Measurements from ENCODE around the gene THSD7A. TPM values are rescaled to one million over a fixed set of nuclear protein-coding genes. Genes with fewer than 3 reads are reported as not detected.

THSD7A gene
- total RNA-seq, 1 experiment from 2014 or later = 0.68 TPM

- Mint-ChIP-seq H3K4me1 (no peaks in the 10 kb centered on the region), H3K9me3 (no peaks in the 10 kb centered on the region)
Measured at GRCh38 chr7:11587048-11587447, 244.9 kb downstream of the THSD7A start.

DNA sequence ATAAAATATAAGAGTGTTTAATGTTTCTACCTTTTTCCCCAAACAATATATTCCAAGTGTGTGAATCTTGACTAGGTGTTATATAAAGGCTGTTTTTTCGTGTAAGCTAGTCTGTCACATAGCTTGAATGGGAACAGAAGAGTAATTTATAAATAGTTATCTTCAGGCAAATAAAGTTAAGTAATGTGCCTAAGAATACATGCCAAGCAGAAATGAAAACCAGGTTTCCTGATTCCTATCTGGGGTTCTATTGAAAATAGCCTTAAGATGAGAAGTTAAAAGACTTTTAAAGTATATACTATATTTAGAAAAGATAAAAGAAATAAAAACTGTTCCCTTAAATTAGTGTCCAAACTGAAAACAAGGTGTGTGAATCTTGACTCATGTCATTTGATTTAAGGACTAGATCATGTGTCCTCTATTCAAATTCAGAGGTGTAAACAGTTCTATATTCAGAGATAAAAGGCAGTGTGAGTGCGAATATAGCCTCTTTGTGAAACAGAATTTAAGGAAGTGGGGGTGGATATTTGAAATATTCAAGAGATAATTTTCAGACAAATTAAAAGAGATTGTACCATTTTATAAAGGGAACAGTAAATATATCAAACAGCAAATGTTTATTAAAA, 247.5 kb downstream of the THSD7A start:
- ChIA-PET CTCF (no interaction called here), POLR2A (no interaction called here)
- no peak for DNase-seq (ENCODE audit: low spot score)
- H3K4me3 Mint-ChIP-seq = no peak overlapping the region
- no peak for ATAC-seq
- H3K9me3 Mint-ChIP-seq = no peaks in the 10 kb centered on the region
- H3K36me3 Mint-ChIP-seq = no peaks in the 10 kb centered on the region
- H3K27ac Mint-ChIP-seq = no peak overlapping the region
- H3K4me1 Mint-ChIP-seq = peaks cover 2% of the 10 kb centered on the region; the same call in 1 of the 2 replicates
- no peaks in the 10 kb centered on the region for H3K27me3 Mint-ChIP-seq (ENCODE audit: low read depth)
- TF ChIP-seq ZNF263 (CRISPR knock-in tag; IDR thresholded peaks at IDR 0.05; ENCODE audit: low read depth) (no peak), NR1H2 (CRISPR knock-in tag; IDR thresholded peaks at IDR 0.05) (no peak), TEAD1 (CRISPR knock-in tag; IDR thresholded peaks at IDR 0.05) (no peak), USF1 (CRISPR knock-in tag; IDR thresholded peaks at IDR 0.05) (no peak), SP1 (CRISPR knock-in tag; conservative IDR thresholded peaks at IDR 0.05) (no peak), KAT7 (CRISPR knock-in tag; IDR thresholded peaks at IDR 0.05; ENCODE audit: borderline replicate concordance) (no peak), NFYB (CRISPR knock-in tag; conservative IDR thresholded peaks at IDR 0.05; ENCODE audit: low read depth) (no peak), GABPB1 (CRISPR knock-in tag; IDR thresholded peaks at IDR 0.05) (no peak)
- TF ChIP-seq, protein P1, sequence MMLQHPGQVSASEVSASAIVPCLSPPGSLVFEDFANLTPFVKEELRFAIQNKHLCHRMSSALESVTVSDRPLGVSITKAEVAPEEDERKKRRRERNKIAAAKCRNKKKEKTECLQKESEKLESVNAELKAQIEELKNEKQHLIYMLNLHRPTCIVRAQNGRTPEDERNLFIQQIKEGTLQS (CRISPR knock-in tag; conservative IDR thresholded peaks at IDR 0.05) = no peak
- TF ChIP-seq, protein P2, sequence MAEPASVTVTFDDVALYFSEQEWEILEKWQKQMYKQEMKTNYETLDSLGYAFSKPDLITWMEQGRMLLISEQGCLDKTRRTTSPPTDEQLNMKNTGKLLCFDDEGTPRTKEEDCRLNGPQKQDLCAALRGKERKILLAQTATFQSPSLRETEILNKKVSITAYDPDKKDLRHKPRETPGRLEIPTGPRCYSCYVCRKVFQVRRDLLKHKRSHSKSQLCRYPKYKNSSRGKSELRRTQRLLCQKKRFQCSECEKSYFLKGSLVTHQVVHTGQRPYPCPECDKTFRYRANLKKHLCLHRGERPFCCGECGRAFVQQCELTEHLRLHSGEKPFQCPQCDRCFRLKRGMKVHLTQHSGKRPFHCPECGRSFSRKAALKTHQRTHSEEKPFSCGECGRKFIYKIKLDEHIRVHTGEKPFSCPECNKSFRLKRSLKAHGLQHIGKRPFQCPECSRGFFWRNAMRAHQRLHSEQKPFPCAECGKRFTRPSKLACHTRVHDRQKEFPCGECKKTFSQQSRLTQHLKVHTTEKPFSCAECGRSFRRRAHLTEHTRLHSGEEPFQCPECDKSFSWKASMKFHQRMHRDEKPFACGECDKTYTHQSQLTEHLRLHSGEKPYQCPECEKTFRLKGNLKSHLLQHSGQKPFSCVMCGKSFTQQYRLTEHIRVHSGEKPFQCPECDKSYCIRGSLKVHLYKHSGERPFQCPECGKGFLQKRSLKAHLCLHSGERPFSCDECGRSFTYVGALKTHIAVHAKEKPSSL (CRISPR knock-in tag; conservative IDR thresholded peaks at IDR 0.05) = no peak
- TF ChIP-seq, protein P3, sequence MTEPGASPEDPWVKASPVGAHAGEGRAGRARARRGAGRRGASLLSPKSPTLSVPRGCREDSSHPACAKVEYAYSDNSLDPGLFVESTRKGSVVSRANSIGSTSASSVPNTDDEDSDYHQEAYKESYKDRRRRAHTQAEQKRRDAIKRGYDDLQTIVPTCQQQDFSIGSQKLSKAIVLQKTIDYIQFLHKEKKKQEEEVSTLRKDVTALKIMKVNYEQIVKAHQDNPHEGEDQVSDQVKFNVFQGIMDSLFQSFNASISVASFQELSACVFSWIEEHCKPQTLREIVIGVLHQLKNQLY (CRISPR knock-in tag; IDR thresholded peaks at IDR 0.05) = no peak

More at GRCh38 chr7:11587048-11587447, 244.9 kb downstream of the THSD7A start:
- Mint-ChIP-seq H3K27me3 (ENCODE audit: low read depth) (no peaks in the 10 kb centered on the region), H3K4me3 (no peak overlapping the region), H3K27ac (no peak overlapping the region), H3K36me3 (no peaks in the 10 kb centered on the region)
- POLR2A ChIA-PET = no interaction called here
- TF ChIP-seq TP53 (CRISPR knock-in tag; IDR thresholded peaks at IDR 0.05) (no peak), ZNF532 (CRISPR knock-in tag; IDR thresholded peaks at IDR 0.05; ENCODE audit: borderline replicate concordance) (no peak), CBFB (CRISPR knock-in tag; IDR thresholded peaks at IDR 0.05; ENCODE audit: low read depth) (no peak), ZNF396 (CRISPR knock-in tag; IDR thresholded peaks at IDR 0.05; ENCODE audit: borderline replicate concordance) (no peak), ZNF138 (CRISPR knock-in tag; conservative IDR thresholded peaks at IDR 0.05) (no peak), HMGA2 (CRISPR knock-in tag; IDR thresholded peaks at IDR 0.05) (no peak), MAX (CRISPR knock-in tag; IDR thresholded peaks at IDR 0.05) (no peak)
- TF ChIP-seq, protein P1 (CRISPR knock-in tag; conservative IDR thresholded peaks at IDR 0.05) = no peak
- TF ChIP-seq, protein P4, sequence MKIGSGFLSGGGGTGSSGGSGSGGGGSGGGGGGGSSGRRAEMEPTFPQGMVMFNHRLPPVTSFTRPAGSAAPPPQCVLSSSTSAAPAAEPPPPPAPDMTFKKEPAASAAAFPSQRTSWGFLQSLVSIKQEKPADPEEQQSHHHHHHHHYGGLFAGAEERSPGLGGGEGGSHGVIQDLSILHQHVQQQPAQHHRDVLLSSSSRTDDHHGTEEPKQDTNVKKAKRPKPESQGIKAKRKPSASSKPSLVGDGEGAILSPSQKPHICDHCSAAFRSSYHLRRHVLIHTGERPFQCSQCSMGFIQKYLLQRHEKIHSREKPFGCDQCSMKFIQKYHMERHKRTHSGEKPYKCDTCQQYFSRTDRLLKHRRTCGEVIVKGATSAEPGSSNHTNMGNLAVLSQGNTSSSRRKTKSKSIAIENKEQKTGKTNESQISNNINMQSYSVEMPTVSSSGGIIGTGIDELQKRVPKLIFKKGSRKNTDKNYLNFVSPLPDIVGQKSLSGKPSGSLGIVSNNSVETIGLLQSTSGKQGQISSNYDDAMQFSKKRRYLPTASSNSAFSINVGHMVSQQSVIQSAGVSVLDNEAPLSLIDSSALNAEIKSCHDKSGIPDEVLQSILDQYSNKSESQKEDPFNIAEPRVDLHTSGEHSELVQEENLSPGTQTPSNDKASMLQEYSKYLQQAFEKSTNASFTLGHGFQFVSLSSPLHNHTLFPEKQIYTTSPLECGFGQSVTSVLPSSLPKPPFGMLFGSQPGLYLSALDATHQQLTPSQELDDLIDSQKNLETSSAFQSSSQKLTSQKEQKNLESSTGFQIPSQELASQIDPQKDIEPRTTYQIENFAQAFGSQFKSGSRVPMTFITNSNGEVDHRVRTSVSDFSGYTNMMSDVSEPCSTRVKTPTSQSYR (CRISPR knock-in tag; IDR thresholded peaks at IDR 0.05) = no peak
- CTCF ChIA-PET = no interaction called here
- ATAC-seq (no peak), DNase-seq (ENCODE audit: low spot score) (no peak)
